Activated CD8-positive, alpha-beta T cell treated with anti-CD3 and anti-CD28 coated beads for 36 hours (primary cell): ENCODE data around the gene ANKRD11. TPM values are rescaled to one million over a fixed set of nuclear protein-coding genes. Genes with fewer than 3 reads are reported as not detected.
A peak's percentile ranks its signal among the peaks of the same experiment; 100 is the strongest.

ENCODE experiments used
- ATAC-seq: fragments of 200-7000 bp; cut with Tn5 transposase; one replicate; pipeline ENCODE4 v1.10.0; 2021; ENCODE audit warnings: mild to moderate bottlenecking, moderate library complexity
- CTCF ChIA-PET: fragments of 350-600 bp; sonication (Branson Sonifier 250); formaldehyde crosslinking; loops from one replicate; lab custom pipeline; 2021; ENCODE audit warnings: antibody characterized with exemption; lab: Charles Lee
- POLR2A ChIA-PET: fragments of 350-600 bp; sonication (Branson Sonifier 250); formaldehyde crosslinking; loops from one replicate; lab custom pipeline; 2021; ENCODE audit warnings: antibody characterized with exemption; lab: Charles Lee
- DNase-seq: peaks from one replicate; pipeline ENCODE4 v3.0.0-alpha.2; 2020
- H3K27ac Mint-ChIP-seq: one replicate; pipeline ENCODE4 v1.8.0; 2021; ENCODE audit warnings: mild to moderate bottlenecking, mixed read lengths
- H3K27me3 Mint-ChIP-seq: one replicate; pipeline ENCODE4 v1.8.0; 2021; ENCODE audit warnings: mixed read lengths
- H3K36me3 Mint-ChIP-seq: one replicate; pipeline ENCODE4 v1.8.0; 2021; ENCODE audit warnings: low read depth, mixed read lengths
- H3K4me1 Mint-ChIP-seq: one replicate; pipeline ENCODE4 v1.8.0; 2021; ENCODE audit warnings: low read depth, mixed read lengths
- H3K4me3 Mint-ChIP-seq: one replicate; pipeline ENCODE4 v1.8.0; 2021; ENCODE audit warnings: mild to moderate bottlenecking, moderate library complexity, mixed read lengths
- H3K9me3 Mint-ChIP-seq: one replicate; pipeline ENCODE4 v1.8.0; 2021; ENCODE audit warnings: mixed read lengths
- intact Hi-C: fragments of 100-400 bp; cut with micrococcal nuclease; formaldehyde crosslinking; loops from one replicate; pipeline ENCODE4 v1.10.0; 2022
- total RNA-seq, 2 experiments: library from RNA; stranded (reverse); gene quantifications; one replicate each; pipeline ENCODE4 v1.2.3, GENCODE V29; 2021
- TF ChIP-seq, protein P1 (sequence below): fragments of 200-600 bp; IDR thresholded peaks from one replicate; pipeline ENCODE4 v1.8.0; 2022; ENCODE audit warnings: antibody characterized with exemption, mild to moderate bottlenecking

The ANKRD11 gene
- total RNA-seq, 2 experiments from 2014 or later, result 145 to 147 TPM

DNA sequence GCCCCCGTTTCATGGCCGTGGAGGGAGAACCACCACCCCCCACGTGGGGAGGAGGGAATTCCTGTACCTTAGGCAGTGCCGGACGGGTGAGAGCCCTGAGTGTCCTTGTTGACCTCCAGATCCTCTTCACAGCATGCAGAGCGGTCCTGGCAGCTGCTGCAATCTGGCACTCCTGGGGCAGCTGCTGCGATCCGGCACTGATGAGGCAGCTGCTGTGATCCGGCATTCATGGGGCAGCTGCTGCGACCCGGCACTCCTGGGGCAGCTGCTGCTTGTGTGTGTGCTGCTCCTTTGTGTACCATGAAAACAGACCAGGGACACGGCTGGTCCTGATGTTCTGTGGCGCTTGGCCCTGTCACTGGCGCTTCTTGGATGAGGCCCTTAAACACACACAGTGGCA, 260.1 kb downstream of the ANKRD11 start:
- CTCF ChIA-PET, result no interaction called here

DNA sequence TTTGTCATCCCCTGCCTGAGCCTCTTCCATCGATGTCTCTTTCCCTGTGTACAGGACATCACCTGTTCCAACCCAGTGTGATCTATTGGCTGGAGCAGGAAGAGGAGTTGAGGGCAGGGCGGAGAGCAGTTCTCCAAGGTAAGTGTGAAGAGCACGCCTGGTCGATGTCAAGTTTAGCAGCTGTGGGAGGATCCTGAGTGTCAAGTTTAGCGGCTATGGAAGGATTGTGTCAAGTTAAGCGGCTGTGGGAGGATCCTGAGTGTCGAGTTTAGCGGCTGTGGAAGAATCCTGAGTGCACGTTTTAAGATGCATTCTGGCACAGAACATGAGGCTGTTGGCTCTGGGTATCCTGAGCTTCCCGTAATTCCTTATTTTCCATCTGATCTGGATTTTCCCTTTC, 265.7 kb downstream of the ANKRD11 start:
- TF ChIP-seq, protein P1, sequence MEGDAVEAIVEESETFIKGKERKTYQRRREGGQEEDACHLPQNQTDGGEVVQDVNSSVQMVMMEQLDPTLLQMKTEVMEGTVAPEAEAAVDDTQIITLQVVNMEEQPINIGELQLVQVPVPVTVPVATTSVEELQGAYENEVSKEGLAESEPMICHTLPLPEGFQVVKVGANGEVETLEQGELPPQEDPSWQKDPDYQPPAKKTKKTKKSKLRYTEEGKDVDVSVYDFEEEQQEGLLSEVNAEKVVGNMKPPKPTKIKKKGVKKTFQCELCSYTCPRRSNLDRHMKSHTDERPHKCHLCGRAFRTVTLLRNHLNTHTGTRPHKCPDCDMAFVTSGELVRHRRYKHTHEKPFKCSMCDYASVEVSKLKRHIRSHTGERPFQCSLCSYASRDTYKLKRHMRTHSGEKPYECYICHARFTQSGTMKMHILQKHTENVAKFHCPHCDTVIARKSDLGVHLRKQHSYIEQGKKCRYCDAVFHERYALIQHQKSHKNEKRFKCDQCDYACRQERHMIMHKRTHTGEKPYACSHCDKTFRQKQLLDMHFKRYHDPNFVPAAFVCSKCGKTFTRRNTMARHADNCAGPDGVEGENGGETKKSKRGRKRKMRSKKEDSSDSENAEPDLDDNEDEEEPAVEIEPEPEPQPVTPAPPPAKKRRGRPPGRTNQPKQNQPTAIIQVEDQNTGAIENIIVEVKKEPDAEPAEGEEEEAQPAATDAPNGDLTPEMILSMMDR, result no peak
- no peak overlapping the region for H3K4me3 Mint-ChIP-seq
- POLR2A ChIA-PET, result interaction anchor here (0.6 kb wide), 1 partner anchor 11 kb away, joined by 4 read pairs; no protein-coding TSS in a partner anchor
- peaks cover 22% of the 10 kb centered on the region for H3K9me3 Mint-ChIP-seq
- no peaks in the 10 kb centered on the region for H3K4me1 Mint-ChIP-seq
- ATAC-seq (no peak), DNase-seq (no peak)
- H3K27ac Mint-ChIP-seq, result no peak overlapping the region
- peaks cover 58% of the 10 kb centered on the region for H3K36me3 Mint-ChIP-seq
- CTCF ChIA-PET, result interaction anchor here (0.9 kb wide), 1 partner anchor 16 kb away, joined by 4 read pairs; no protein-coding TSS in a partner anchor
- intact Hi-C loops, result no loop called here
- no peaks in the 10 kb centered on the region for H3K27me3 Mint-ChIP-seq

More for the DNA sequence above, 260.1 kb downstream of the ANKRD11 start:
- TF ChIP-seq, protein P1, result no peak
- Mint-ChIP-seq H3K4me3 (no peak overlapping the region), H3K9me3 (peaks cover 22% of the 10 kb centered on the region), H3K27ac (no peak overlapping the region), H3K36me3 (peaks cover 64% of the 10 kb centered on the region), H3K4me1 (no peaks in the 10 kb centered on the region), H3K27me3 (no peaks in the 10 kb centered on the region)
- no peak for ATAC-seq
- POLR2A ChIA-PET, result no interaction called here
- intact Hi-C loops, result no loop called here
- DNase-seq, result no peak

DNA sequence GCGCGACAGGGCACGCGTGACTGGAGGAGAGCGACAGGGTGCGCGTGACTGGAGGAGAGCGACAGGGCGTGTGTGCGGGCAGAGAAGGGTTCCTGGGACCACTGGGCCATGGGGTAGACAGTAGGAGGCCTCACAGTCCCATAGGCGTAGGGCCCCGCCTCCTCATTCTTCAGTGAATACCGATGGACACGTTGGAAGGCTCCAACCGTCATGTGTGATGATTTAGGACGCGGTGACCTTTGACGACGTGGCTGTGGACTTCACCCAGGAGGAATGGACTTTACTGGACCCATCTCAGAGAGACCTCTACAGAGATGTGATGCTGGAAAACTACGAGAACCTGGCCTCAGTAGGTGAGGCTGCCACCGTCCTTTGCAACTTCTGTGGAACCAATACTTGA, 267.4 kb downstream of the ANKRD11 start:
- H3K27ac Mint-ChIP-seq, result no peak overlapping the region
- H3K4me3 Mint-ChIP-seq, result no peak overlapping the region
- H3K27me3 Mint-ChIP-seq, result no peaks in the 10 kb centered on the region
- TF ChIP-seq, protein P1, result no peak
- H3K9me3 Mint-ChIP-seq, result peaks cover 14% of the 10 kb centered on the region
- intact Hi-C loops, result no loop called here
- H3K36me3 Mint-ChIP-seq, result peaks cover 47% of the 10 kb centered on the region
- DNase-seq (no peak), ATAC-seq (no peak)
- H3K4me1 Mint-ChIP-seq, result peaks cover 7% of the 10 kb centered on the region
- ChIA-PET POLR2A (no interaction called here), CTCF (no interaction called here)

DNA sequence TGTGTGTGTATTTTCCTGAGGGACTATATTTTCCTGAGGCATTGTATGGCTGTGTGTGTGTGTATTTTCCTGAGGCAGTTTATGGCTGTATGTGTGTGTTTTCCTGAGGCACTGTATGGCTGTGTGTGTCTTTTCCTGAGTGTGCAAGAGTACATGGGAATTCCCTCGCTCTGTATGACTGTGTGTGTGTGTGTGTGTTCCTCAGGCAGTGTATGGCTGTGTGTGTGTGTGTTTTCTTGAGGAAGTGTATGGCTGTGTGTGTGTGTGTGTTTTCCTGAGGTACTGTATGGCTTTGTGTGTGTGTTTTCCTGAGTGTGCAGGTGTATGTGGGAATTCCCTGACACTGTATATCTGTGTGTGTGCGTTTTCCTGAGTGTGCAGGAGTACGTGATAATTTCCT, 268.8 kb downstream of the ANKRD11 start:
- no peak overlapping the region for H3K27ac Mint-ChIP-seq
- TF ChIP-seq, protein P1, result no peak
- POLR2A ChIA-PET, result interaction anchor here (1.1 kb wide), 1 partner anchor 19 kb away, joined by 3 read pairs; no protein-coding TSS in a partner anchor
- ATAC-seq (no peak), DNase-seq (no peak)
- CTCF ChIA-PET, result no interaction called here
- peaks cover 3% of the 10 kb centered on the region for H3K9me3 Mint-ChIP-seq
- H3K4me1 Mint-ChIP-seq, result peaks cover 10% of the 10 kb centered on the region
- intact Hi-C loops, result no loop called here
- no peaks in the 10 kb centered on the region for H3K27me3 Mint-ChIP-seq
- no peak overlapping the region for H3K4me3 Mint-ChIP-seq
- peaks cover 34% of the 10 kb centered on the region for H3K36me3 Mint-ChIP-seq

DNA sequence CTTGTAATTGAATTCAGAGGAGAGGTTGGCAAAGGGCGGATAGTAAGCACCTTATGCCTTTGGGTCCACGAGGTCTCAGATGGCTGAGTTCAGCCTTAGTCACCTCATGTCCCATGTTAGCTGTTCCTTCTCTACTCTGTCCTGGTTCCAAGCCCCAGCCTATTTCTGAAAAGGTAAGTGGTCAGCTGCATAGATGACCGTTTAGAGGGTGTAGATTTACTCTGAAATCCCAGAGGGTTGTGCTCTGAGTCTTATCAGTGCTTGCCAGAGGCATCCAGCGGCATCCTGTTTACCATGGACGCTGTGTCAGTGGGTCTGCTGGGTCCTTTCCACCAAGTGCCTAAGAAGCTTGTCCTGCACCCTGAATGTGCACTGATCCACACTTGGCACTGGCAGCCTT, 271.0 kb downstream of the ANKRD11 start:
- ChIA-PET CTCF (interaction anchor here (0.8 kb wide), 1 partner anchor 20 kb away, joined by 3 read pairs; no protein-coding TSS in a partner anchor), POLR2A (no interaction called here)
- peak overlapping the region; percentile 75 for H3K4me3 Mint-ChIP-seq
- H3K36me3 Mint-ChIP-seq, result peaks cover 13% of the 10 kb centered on the region
- intact Hi-C loops, result loop anchor here (10.0 kb wide), 1 partner anchor 275 kb away; no protein-coding TSS in a partner anchor
- no peaks in the 10 kb centered on the region for H3K27me3 Mint-ChIP-seq
- TF ChIP-seq, protein P1, result no peak
- H3K4me1 Mint-ChIP-seq, result peaks cover 22% of the 10 kb centered on the region
- no peak for DNase-seq
- ATAC-seq, result no peak
- no peak overlapping the region for H3K27ac Mint-ChIP-seq
- no peaks in the 10 kb centered on the region for H3K9me3 Mint-ChIP-seq

Other genes starting within 250 kb of the ANKRD11 start
- 10 to 100 TPM; 78.6 to 79.8 TPM for gene SPG7, start 17.8 kb upstream of the ANKRD11 start, total RNA-seq
- 1,000 to 10,000 TPM; 3,056 to 3,151 TPM for gene RPL13, start 70.1 kb upstream of the ANKRD11 start, total RNA-seq
- 1 to 10 TPM; 8.5 to 9.5 TPM for gene CPNE7, start 85.2 kb upstream of the ANKRD11 start, total RNA-seq
- gene DPEP1, start 123.1 kb upstream of the ANKRD11 start, total RNA-seq, result not detected
- gene CHMP1A, start 167.1 kb upstream of the ANKRD11 start, total RNA-seq, result 10 to 100 TPM; 51.1 to 56.9 TPM
- 1 to 10 TPM; 6.3 to 7.1 TPM for gene SPATA33, start 167.3 kb upstream of the ANKRD11 start, total RNA-seq
- gene CDK10, start 196.1 kb upstream of the ANKRD11 start, total RNA-seq, result 10 to 100 TPM; 85.8 to 98.6 TPM
- 1 to 10 TPM; 2.6 to 3.3 TPM for gene SPATA2L, start 211.1 kb upstream of the ANKRD11 start, total RNA-seq
- gene VPS9D1, start 230.3 kb upstream of the ANKRD11 start, total RNA-seq, result 1 to 10 TPM; 1.5 to 1.6 TPM
- 10 to 100 TPM; 24.6 to 27.9 TPM for gene ZNF276, start 231.0 kb upstream of the ANKRD11 start, total RNA-seq